Embryonic facial prominence (tissue), 1 donor: ENCODE results near the gene SFXN4.
"Not testable (repeated sequence)": the region's sequence is repeated elsewhere in the genome, so short reads cannot be mapped to it uniquely, and the experiment has no call there.

Source experiments
- DNase-seq: peaks from one replicate; pipeline ENCODE4 v3.0.0-alpha.2; 2016; ENCODE audit errors: extremely low spot score

The SFXN4 gene

GRCh38 chr10:119112056-119112455, 53.5 kb downstream of the SFXN4 start:
- DNase-seq = no peak

- DNase-seq = not testable (repeated sequence)
Measured at GRCh38 chr10:119107771-119108170, 57.7 kb downstream of the SFXN4 start.

GRCh38 chr10:119107106-119107505, 58.4 kb downstream of the SFXN4 start:
- not testable (repeated sequence) for DNase-seq

- not testable (repeated sequence) for DNase-seq
Measured at GRCh38 chr10:119105899-119106298, 59.6 kb downstream of the SFXN4 start.

- DNase-seq = no peak
Measured at GRCh38 chr10:119105155-119105554, 60.4 kb downstream of the SFXN4 start.

- DNase-seq = no peak
Measured at GRCh38 chr10:119104654-119105015, 60.9 kb downstream of the SFXN4 start.

- peak; percentile 58 for DNase-seq
Measured at GRCh38 chr10:119103903-119104653, 61.4 kb downstream of the SFXN4 start, which contains the start of gene DENND10. Gene DENND10, plus strand, starts transcription at chr10:119104113. Its CDS starts 30 bp downstream, at chr10:119104143.

GRCh38 chr10:119103241-119103902, 62.1 kb downstream of the SFXN4 start:
- no peak for DNase-seq

- no peak for DNase-seq
Measured at GRCh38 chr10:119101366-119102098, 64.0 kb downstream of the SFXN4 start.

- DNase-seq = no peak
Measured at GRCh38 chr10:119100434-119101238, 64.9 kb downstream of the SFXN4 start.

GRCh38 chr10:119098576-119098975, 66.9 kb downstream of the SFXN4 start:
- DNase-seq = no peak

GRCh38 chr10:119096641-119097415, 68.7 kb downstream of the SFXN4 start:
- not testable (repeated sequence) for DNase-seq

GRCh38 chr10:119095640-119096039, 69.9 kb downstream of the SFXN4 start:
- DNase-seq = no peak

GRCh38 chr10:119090968-119091367, 74.5 kb downstream of the SFXN4 start:
- no peak for DNase-seq
